ENCODE data around the gene TSHZ2.
"Not testable (repeated sequence)": the region's sequence is repeated elsewhere in the genome, so short reads cannot be mapped to it uniquely, and the experiment has no call there.

TSHZ2 gene

DNA sequence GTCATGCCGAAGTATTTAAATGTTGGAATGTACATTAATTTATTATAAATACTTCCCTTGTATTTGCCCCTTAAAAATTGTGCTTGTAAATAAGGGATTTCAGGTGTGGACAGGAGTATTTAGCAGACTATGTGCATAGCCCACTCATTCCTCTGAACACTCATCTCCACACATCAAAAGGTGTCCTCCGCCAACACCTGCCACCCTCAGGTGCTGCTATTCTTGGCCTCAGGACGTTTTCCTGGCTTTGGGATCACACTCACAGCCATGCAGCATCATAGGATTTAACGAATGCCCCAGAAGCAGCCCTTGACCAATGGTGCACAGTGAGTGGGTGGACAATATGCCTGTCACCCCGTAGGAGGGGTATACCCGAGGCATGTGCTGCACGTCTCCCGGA is 390.6 kb downstream of the TSHZ2 start:
- H3K27ac ChIP-seq, result no peak overlapping the region
- H3K9ac ChIP-seq, result no peak overlapping the region
- no peaks in the 10 kb centered on the region for H3K4me1 ChIP-seq
- no peak for TF ChIP-seq Cebpa-rat (IDR thresholded peaks at IDR 0.05)
- no peaks in the 10 kb centered on the region for H3K36me3 ChIP-seq
- no peaks in the 10 kb centered on the region for H4K20me1 ChIP-seq
- no peak overlapping the region for H3K4me3 ChIP-seq
- no peaks in the 10 kb centered on the region for H3K27me3 ChIP-seq
- H3K4me2 ChIP-seq, result no peak overlapping the region
- H3K9me3 ChIP-seq (replicated peaks in 1 of 11), result no peaks in the 10 kb centered on the region

DNA sequence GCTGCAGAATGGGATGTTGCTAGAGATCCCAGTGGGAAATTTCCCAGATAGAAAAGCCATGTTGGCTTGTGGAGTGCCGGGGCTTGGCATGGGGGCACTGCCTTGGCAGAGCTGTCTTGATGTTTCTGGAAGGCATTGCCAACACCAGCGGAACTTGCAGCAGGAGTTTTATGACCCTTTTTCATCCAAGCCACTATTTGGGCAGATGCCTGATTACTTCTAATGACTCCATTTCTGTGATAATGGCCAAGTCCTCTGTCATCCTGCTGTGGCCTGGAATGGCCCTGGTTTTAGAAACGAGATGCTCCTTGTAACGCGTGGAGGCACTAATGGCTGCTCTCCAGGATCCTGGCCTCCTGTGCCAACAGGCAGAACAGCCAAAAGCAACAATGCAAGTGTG is 392.5 kb downstream of the TSHZ2 start:
- no peak for TF ChIP-seq Cebpa-rat (IDR thresholded peaks at IDR 0.05)
- H3K4me3 ChIP-seq, result no peak overlapping the region
- H3K4me1 ChIP-seq, result no peaks in the 10 kb centered on the region
- no peaks in the 10 kb centered on the region for H4K20me1 ChIP-seq
- no peaks in the 10 kb centered on the region for H3K36me3 ChIP-seq
- no peak overlapping the region for H3K27ac ChIP-seq
- H3K9ac ChIP-seq, result no peak overlapping the region
- H3K27me3 ChIP-seq, result no peaks in the 10 kb centered on the region
- H3K9me3 ChIP-seq (replicated peaks in 1 of 11), result no peaks in the 10 kb centered on the region
- H3K4me2 ChIP-seq, result no peak overlapping the region

DNA sequence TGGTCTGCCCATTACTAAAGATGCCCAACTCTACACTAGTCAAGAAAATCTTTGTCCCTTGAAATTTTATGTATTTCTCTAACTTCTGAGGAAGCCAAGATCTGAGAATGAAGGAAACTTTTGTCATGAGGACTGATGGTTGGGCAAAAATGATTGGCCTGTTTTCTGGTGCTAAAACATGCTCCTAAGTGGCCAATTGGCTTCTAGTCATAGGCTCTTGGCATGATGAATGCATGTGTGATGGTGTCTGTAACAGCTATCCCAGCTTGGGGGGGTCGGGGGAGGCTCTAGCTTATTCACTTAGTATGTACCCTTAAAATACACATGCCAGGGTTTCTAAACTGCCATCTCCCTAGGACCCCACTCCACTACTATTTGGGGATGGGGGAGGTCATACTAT is 392.9 kb downstream of the TSHZ2 start:
- TF ChIP-seq Cebpa-rat (IDR thresholded peaks at IDR 0.05), result no peak

GRCh38 chr20:53365539-53366075 is 393.4 kb downstream of the TSHZ2 start:
- no peak for TF ChIP-seq Cebpa-rat (IDR thresholded peaks at IDR 0.05)
- H3K27me3 ChIP-seq, result no peaks in the 10 kb centered on the region
- no peaks in the 10 kb centered on the region for H4K20me1 ChIP-seq
- no peaks in the 10 kb centered on the region for H3K9me3 ChIP-seq (replicated peaks in 1 of 11)
- H3K4me2 ChIP-seq, result no peak overlapping the region
- no peaks in the 10 kb centered on the region for H3K4me1 ChIP-seq
- no peak overlapping the region for H3K9ac ChIP-seq
- H3K27ac ChIP-seq, result no peak overlapping the region
- no peak overlapping the region for H3K4me3 ChIP-seq
- no peaks in the 10 kb centered on the region for H3K36me3 ChIP-seq

More for the DNA sequence above, 392.9 kb downstream of the TSHZ2 start:
- H4K20me1 ChIP-seq, result no peaks in the 10 kb centered on the region
- no peak overlapping the region for H3K9ac ChIP-seq
- no peaks in the 10 kb centered on the region for H3K4me1 ChIP-seq
- no peak overlapping the region for H3K4me2 ChIP-seq
- no peaks in the 10 kb centered on the region for H3K36me3 ChIP-seq
- no peaks in the 10 kb centered on the region for H3K27me3 ChIP-seq
- no peaks in the 10 kb centered on the region for H3K9me3 ChIP-seq (replicated peaks in 1 of 11)
- H3K4me3 ChIP-seq, result no peak overlapping the region
- no peak overlapping the region for H3K27ac ChIP-seq

DNA sequence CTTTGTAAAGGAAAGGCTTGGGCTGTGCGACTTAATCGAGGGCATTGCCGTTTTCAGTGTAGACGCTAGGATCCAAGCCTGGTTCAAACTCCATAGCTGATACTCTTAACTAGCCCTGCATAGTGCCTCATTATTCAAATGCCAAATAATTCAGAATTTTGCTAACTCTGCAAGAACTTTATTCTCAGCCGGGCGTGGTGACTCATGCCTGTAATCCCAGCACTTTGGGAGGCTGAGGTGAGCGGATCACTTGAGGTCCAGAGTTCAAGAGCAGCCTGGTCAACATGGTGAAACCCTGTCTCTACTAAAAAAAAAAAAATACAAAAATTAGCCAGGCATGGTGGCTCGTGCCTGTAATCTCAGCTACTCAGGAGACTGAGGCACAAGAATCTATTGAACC is 394.8 kb downstream of the TSHZ2 start:
- H3K27ac ChIP-seq, result not testable (repeated sequence)

DNA sequence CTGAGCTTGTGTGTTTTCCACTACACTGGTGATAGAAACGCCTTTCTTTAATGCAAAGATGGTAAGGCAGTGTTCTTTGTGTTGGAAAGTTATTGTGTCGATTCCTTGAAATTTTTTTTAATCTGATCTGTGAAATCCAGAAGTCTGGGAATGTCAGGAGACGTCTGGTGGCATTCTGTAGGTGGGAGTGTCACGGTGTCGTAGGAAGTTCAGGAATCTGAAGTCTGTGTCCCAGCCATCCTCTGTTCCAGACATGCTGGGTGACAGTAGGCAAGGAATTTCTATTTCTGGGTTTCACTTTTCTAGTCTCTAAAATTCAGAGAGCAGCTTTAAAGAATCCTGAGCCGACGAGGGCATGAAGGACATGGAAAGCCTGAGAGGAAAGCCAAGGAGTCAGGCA is 397.7 kb downstream of the TSHZ2 start:
- Histone ChIP-seq H3K4me2 (no peak overlapping the region), H4K20me1 (no peaks in the 10 kb centered on the region), H3K36me3 (no peaks in the 10 kb centered on the region), H3K4me1 (no peaks in the 10 kb centered on the region), H3K9me3 (replicated peaks in 1 of 11) (no peaks in the 10 kb centered on the region), H3K9ac (no peak overlapping the region), H3K27ac (no peak overlapping the region), H3K27me3 (no peaks in the 10 kb centered on the region), H3K4me3 (no peak overlapping the region)
- no peak for TF ChIP-seq Cebpa-rat (IDR thresholded peaks at IDR 0.05)

More for the DNA sequence above, 394.8 kb downstream of the TSHZ2 start:
- H3K27me3 ChIP-seq; H3K4me2 ChIP-seq; H3K4me1 ChIP-seq; H3K9me3 ChIP-seq (replicated peaks in 1 of 11); H4K20me1 ChIP-seq; H3K36me3 ChIP-seq; H3K4me3 ChIP-seq; H3K9ac ChIP-seq: not testable (repeated sequence)

DNA sequence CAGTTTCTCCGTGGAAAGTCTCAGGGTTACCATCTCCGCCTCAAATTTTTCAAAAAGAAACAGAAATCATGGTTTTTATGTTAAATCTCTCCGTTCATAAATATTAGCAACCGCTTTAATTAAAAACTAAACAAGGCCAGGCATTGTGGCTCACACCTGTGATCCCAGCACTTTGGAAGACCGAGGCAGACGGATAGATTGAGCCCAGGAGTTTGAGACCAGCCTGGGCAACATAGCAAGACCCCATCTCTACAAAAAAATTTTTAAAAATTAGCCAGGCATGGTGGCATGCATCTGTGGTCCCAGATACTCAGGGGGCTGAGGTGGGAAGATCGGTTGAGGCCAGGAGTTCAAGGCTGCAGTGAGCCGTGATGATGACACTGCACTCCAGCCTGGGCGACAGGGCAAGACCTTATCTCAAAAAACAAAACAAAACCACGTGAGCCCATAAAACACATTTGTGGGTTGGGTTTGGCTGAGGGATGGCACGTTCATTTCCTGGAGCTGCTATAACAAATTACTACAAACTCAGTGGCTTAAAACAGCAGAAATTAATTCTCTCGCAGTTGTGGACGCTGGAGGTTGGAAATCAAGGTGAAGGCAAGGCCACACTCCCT is 398.3 kb downstream of the TSHZ2 start:
- no peaks in the 10 kb centered on the region for H4K20me1 ChIP-seq
- no peaks in the 10 kb centered on the region for H3K4me1 ChIP-seq
- H3K9me3 ChIP-seq (replicated peaks in 1 of 11), result no peaks in the 10 kb centered on the region
- H3K27ac ChIP-seq, result no peak overlapping the region
- no peaks in the 10 kb centered on the region for H3K27me3 ChIP-seq
- no peak overlapping the region for H3K4me3 ChIP-seq
- no peak overlapping the region for H3K9ac ChIP-seq
- no peak for TF ChIP-seq Cebpa-rat (IDR thresholded peaks at IDR 0.05)
- H3K36me3 ChIP-seq, result no peaks in the 10 kb centered on the region
- no peak overlapping the region for H3K4me2 ChIP-seq

DNA sequence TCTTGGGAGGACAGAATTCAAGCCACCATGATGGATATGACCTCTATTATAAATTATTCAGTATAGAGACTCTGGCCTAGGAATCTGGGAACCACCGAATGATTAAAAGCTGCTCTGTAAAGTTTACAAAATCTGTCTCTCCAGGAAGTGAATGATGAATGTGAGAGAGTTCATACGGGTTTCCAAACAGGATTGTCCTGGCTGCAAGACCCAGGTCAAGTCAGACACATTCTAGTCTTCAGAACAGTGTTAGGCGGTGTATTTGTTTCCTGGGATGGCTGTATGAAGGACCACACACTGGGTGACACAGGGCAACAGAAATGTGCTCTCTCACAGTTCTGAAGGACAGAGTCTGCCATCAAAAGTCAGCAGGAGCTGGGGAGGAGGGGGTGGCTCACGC is 399.1 kb downstream of the TSHZ2 start:
- no peak overlapping the region for H3K4me3 ChIP-seq
- no peaks in the 10 kb centered on the region for H3K4me1 ChIP-seq
- no peak overlapping the region for H3K4me2 ChIP-seq
- no peak overlapping the region for H3K9ac ChIP-seq
- TF ChIP-seq Cebpa-rat (IDR thresholded peaks at IDR 0.05), result no peak
- H3K9me3 ChIP-seq (replicated peaks in 1 of 11), result no peaks in the 10 kb centered on the region
- H3K27me3 ChIP-seq, result no peaks in the 10 kb centered on the region
- no peaks in the 10 kb centered on the region for H4K20me1 ChIP-seq
- H3K36me3 ChIP-seq, result no peaks in the 10 kb centered on the region
- no peak overlapping the region for H3K27ac ChIP-seq

DNA sequence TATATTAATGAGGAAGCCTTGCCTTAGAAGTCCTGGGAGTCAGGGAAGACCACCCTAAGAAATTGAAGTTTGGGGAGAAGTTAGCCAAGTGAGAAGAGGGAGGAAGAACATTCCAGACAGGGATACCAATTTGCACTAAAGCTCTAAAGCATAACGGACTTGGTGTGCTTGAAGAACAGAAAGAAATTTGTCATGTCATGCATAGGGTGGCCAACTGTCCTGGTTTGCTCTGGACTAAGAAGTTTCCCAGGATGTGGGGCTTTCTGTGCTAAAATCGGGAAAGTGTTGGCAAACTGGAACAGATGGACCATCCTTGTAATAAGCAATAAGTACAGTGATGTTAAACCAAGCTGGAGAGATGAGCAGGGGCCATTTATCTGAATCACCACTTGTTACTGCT is 403.9 kb downstream of the TSHZ2 start:
- no peaks in the 10 kb centered on the region for H4K20me1 ChIP-seq
- H3K4me2 ChIP-seq, result no peak overlapping the region
- no peak overlapping the region for H3K27ac ChIP-seq
- H3K4me1 ChIP-seq, result no peaks in the 10 kb centered on the region
- H3K9me3 ChIP-seq (replicated peaks in 1 of 11), result no peaks in the 10 kb centered on the region
- H3K9ac ChIP-seq, result no peak overlapping the region
- no peak overlapping the region for H3K4me3 ChIP-seq
- H3K27me3 ChIP-seq, result no peaks in the 10 kb centered on the region
- no peaks in the 10 kb centered on the region for H3K36me3 ChIP-seq
- no peak for TF ChIP-seq Cebpa-rat (IDR thresholded peaks at IDR 0.05)

DNA sequence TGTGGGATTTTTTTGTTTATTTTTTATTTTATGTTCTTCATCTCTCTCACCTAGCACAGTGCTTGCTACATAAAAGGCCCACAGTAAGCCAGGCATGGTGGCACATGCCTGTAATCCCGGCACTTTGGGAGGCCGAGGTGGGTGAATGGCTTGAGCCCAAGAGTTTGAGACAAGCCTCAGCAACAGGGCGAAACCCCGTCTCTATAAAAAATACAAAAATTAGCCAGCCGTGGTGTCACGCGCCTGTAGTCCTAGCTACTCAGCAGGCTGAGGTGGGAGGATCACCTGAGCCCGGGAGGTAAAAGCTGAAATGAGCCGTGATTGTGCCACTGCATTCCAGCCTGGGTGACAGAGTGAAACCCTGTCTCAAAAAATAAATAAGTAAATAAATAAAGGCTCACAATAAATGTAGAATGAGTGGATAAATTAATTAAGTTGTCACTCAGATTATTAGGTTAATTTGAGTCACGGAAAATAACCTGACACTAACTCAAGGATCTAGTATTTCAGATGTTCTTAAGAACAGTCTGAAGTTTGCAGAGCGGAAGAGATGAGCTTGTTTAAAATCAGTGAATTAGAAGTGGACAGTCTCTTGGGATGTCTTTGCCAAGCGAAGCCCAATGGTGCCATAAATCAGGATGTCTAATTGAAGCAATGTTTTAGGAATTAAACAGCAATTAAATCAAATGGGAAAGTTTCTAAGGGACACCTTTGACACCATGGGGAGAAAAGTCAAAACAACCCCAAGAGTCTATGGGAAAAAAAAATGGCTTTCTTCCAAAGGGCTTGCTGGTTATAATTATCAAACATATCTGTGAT is 407.1 kb downstream of the TSHZ2 start:
- no peaks in the 10 kb centered on the region for H4K20me1 ChIP-seq
- H3K9me3 ChIP-seq (replicated peaks in 1 of 11), result no peaks in the 10 kb centered on the region
- no peaks in the 10 kb centered on the region for H3K27me3 ChIP-seq
- H3K4me2 ChIP-seq, result no peak overlapping the region
- no peak for TF ChIP-seq Cebpa-rat (IDR thresholded peaks at IDR 0.05)
- H3K9ac ChIP-seq, result no peak overlapping the region
- H3K27ac ChIP-seq, result no peak overlapping the region
- no peak overlapping the region for H3K4me3 ChIP-seq
- no peaks in the 10 kb centered on the region for H3K36me3 ChIP-seq
- no peaks in the 10 kb centered on the region for H3K4me1 ChIP-seq

All from BLaER1 treated with 17β-estradiol and CSF1 and Interleukin-3, amounts not matched to agents 10 nM and 100 nM (cell line).